Fibroblast of villous mesenchyme (primary cell): ENCODE data around the gene AHCYL1. TPM values are rescaled to one million over a fixed set of nuclear protein-coding genes. Genes with fewer than 3 reads are reported as not detected.

Source experiments
- DNase-seq: peaks from one replicate; pipeline ENCODE4 v3.0.0-alpha.2; 2010; ENCODE audit warnings: low read depth
- H3K4me3 ChIP-seq: 2 replicates; pipeline ENCODE4 v1.5.1; 2011; ENCODE audit warnings: low read depth, mild to moderate bottlenecking, low read length
- total RNA-seq: library from RNA; depleted of rRNA; stranded (reverse); fragments of >200 nt; gene quantifications from 2 replicates; pipeline ENCODE4 v1.2.3, GENCODE V29; 2012
- TF ChIP-seq, protein P1 (sequence below): IDR thresholded peaks from 2 replicates; pipeline ENCODE4 v1.5.1; 2012; ENCODE audit warnings: low read depth, mild to moderate bottlenecking, low read length; ENCODE audit not compliant: insufficient read depth

Gene AHCYL1
- total RNA-seq: 49.0 and 66.9 TPM in 2 replicates

DNA sequence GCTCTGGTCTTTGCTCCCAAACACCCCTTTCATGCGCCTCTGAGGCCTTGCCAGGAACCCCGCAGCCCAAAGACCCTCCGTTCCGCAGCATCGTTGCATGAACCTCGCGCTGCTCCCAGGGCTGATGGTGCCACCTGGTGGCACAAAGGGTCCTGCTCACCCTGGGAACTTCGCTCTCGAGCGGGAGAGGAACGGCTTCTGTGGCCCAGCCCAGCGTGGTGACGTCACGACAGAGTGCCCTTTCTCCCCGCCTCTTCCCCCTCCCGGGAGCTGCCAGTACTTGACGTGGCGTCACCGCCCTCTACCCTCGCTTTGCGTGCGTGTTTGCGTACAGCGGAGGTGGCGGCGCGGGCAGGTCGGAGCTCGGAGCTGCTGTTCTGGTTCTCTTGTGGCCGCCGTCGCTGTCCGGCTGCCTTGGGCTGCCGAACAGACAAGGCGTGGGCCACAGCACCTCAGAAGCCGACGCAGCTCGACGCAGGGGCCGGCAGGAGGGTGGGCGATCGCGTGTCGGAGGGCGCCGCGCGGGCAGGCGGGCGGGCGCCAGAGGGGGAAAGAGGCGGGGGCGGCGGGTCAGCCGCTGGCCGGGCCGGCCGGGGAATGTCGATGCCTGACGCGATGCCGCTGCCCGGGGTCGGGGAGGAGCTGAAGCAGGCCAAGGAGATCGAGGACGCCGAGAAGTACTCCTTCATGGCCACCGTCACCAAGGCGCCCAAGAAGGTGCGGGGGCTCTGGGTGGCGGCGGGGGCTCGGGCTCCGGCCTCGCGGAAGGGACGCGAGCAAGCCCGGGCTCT, at the start of gene AHCYL1:
AHCYL1 (plus strand) TSS at position 310 of the 791 bp plus-strand sequence; CDS start at position 598, 288 bp downstream.
- TF ChIP-seq, protein P1, sequence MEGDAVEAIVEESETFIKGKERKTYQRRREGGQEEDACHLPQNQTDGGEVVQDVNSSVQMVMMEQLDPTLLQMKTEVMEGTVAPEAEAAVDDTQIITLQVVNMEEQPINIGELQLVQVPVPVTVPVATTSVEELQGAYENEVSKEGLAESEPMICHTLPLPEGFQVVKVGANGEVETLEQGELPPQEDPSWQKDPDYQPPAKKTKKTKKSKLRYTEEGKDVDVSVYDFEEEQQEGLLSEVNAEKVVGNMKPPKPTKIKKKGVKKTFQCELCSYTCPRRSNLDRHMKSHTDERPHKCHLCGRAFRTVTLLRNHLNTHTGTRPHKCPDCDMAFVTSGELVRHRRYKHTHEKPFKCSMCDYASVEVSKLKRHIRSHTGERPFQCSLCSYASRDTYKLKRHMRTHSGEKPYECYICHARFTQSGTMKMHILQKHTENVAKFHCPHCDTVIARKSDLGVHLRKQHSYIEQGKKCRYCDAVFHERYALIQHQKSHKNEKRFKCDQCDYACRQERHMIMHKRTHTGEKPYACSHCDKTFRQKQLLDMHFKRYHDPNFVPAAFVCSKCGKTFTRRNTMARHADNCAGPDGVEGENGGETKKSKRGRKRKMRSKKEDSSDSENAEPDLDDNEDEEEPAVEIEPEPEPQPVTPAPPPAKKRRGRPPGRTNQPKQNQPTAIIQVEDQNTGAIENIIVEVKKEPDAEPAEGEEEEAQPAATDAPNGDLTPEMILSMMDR: peak; percentile 98
- peak within 1 kb of the TSS; percentile 65 for H3K4me3 ChIP-seq
- DNase-seq: peak; percentile 99

DNA sequence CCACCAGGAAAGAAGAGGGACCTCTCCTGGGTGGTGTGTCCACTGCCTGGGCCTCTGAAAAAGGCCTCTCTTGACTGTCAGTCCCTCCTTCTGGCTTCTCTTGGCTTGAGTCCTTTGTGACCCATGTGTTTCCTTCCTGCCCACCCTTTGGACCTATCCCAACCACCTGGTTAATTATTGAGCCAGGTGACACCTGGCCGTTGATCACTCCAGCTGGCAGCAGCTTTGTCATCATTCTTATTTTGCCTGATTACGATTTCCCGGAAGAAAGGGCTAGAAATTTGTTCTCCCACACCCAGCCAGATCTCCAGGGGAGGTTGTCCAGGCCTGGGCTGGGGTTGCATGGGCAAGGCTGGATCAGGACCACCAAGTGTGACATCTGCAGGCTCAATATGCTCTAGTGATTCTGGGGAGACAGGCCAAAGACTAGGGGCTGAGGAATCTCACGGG, 49.1 kb upstream of the AHCYL1 start:
- DNase-seq: no peak
- TF ChIP-seq, protein P1: no peak
- H3K4me3 ChIP-seq: no peak overlapping the region

DNA sequence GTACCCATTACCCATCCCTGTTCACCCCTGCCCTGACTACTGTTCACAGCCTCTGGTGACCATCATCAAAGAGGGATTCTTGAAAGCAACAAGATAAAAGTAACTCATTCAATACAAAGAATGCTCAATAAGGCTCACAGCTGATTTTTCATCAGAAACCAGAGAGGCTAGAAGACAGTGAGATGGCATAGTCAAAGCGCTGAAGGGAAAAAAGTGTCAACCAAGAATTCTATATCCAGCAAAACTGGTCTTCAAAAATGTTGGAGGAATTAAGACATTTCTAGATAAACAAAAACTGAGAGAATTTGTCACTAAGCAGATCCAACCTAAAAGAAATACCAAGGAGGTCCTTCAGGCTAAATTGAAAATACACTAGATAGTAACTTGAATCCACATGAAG, 46.8 kb upstream of the AHCYL1 start:
- DNase-seq: no peak
- H3K4me3 ChIP-seq: no peak overlapping the region
- TF ChIP-seq, protein P1: no peak

DNA sequence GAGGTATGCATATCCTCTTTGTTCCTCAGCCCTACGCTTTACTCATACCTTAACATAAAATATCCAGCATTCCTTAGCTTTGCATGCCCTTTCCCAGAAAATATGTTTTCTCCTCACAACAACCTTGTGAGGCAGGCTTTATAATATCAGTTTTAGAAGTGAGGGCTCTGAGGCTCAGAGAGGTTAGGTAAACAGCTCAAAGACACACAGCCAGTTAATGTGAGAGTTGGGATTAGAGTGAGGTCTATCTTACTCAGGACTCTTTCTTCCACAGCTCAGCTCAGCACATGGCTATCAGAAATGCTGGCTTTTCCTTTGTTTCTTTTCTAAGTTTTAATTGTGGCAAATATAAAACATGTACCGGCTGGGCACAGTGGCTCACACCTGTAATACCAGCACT, 46.0 kb upstream of the AHCYL1 start:
- TF ChIP-seq, protein P1: no peak
- DNase-seq: no peak
- H3K4me3 ChIP-seq: no peak overlapping the region

DNA sequence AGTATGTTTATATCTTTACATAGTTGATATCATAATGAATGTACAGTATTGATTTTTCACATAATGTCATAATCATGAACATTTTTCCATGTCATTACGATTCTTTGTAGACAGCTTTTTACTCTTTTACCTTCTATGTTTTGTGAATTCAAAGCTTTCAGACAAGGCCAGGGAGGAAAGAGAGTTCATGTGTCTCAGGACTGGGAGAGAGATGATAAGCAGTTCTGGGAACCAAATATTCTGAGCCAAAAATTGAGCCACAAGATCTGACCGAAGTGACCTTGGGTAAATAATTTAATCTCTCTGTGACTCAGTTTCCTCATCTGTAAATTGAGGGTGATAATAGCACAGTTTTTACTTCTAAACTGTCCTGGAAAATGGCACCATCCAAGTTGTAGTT, 42.1 kb upstream of the AHCYL1 start:
- no peak for DNase-seq
- TF ChIP-seq, protein P1: no peak
- H3K4me3 ChIP-seq: no peak overlapping the region

DNA sequence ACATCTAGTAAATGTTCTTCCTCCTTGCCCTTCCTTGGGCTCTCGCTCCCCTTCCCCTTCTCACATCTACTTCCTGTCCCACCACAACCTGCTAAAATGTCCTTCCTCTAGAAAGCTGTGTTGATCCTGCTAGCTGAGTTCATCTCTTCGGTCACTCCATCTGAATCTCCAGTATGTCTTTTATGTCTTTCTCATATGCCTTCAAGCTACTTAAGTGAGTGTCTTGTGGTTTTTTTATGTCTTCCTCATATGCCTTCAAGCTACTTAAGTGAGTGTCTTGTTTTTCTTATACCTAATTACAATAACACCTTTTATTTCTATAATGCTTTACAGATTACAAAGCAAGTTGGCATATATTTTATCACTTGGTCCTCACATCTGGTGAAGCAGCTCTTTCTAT, 40.0 kb upstream of the AHCYL1 start:
- peak; percentile 23 for DNase-seq
- TF ChIP-seq, protein P1: no peak
- no peak overlapping the region for H3K4me3 ChIP-seq

DNA sequence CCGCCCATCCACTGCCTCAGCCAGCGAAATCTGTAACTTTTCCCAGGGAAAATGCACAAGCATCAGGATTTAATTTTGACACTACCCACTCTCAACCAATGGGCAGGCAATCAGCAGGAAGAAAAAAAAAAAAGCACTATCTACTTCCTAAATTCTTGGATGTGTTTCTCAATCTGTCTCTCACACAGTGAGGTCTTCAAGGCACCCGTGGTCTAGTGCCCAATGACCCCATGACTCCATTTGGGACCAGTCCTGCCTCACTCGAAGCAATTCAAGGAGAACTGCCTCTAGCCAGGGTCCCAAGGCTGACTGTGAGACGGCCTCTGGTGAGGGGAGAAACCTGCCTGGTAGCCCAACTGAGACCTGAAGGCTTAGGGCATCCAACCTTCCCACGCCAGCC, 38.1 kb upstream of the AHCYL1 start:
- TF ChIP-seq, protein P1: no peak
- H3K4me3 ChIP-seq: no peak overlapping the region
- DNase-seq: no peak
